GM21515 (cell line): ENCODE measurements around the gene DCC.

ENCODE experiments used
- ATAC-seq: cut with Tn5 transposase; IDR thresholded peaks from one replicate; pipeline ENCODE4 v1.9.1; 2021; ENCODE audit not compliant: unreplicated experiment

The DCC gene

GRCh38 chr18:52813635-52814416 lies 473.8 kb downstream of the DCC start:
- no peak for ATAC-seq

- no peak for ATAC-seq
These were observed 475.7 kb downstream of the DCC start for GRCh38 chr18:52815651-52816050.

- ATAC-seq = no peak
These were observed 476.1 kb downstream of the DCC start for GRCh38 chr18:52816121-52816520.

DNA sequence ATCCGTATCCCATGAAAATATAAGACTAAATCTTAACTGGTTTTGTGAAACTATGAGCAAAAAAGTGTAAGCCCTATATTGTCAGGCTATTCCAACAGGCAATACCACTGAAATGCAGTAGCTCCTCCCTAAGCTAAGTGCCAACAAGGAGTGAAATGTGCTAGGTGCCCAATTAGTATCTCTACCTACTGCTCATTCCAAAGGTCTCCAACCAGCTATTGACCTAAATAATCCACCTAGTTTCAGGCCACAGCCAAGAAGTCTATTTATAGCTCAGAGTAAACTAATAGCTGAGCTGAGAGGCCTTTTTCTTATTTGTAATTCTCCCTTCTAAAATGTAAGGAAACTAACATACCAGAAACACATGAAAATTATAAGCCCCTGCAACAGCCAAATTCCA lies 482.2 kb downstream of the DCC start:
- ATAC-seq = no peak

DNA sequence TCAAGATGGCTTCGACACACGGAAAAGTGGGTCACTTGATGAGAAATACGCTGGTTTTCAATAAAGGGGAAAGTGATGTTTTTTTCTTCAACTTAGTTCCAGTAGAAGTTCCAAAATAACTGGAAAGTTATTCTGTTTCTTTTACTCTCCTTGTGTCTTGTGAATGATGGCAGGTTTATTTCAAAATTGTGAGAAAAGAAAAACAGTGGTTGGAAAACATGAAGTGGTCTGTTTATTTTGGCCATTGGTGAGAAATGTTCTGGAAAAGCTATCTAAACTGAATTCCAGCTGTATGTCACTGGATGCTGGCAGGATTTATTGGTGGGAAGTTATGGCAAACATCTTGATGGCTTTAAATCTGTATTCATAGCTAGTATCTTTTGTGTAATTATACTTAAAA lies 484.1 kb downstream of the DCC start:
- ATAC-seq = no peak

- no peak for ATAC-seq
These were observed 487.0 kb downstream of the DCC start for GRCh38 chr18:52826994-52827393.

- ATAC-seq = no peak
These were observed 489.3 kb downstream of the DCC start for GRCh38 chr18:52829320-52829719.

DNA sequence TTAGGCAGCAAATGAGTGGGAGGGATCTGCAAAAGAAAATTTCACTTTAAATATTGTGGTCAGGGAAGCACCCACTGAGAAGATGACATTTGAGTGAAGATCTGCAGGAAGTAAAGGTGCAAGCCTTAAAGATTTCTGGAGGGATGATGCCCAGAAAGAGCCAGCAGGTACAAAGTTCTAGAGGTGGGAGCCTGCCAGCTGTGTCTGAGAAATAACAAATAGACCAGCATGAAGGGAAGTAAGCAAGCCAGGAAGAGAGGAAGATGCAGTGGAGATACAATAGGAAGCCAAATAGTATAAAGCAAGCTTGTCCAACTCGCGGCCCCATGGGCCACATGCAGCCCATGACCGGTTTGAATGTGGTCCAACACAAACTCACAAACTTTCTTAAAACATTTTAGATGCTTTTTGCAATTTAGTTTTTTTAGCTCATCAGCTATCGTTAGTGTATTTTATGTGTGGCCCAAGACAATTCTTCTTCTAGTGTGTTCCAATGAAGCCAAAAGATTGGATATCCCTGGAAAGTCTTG lies 489.9 kb downstream of the DCC start:
- ATAC-seq = no peak

GRCh38 chr18:52844323-52844722 lies 504.3 kb downstream of the DCC start:
- ATAC-seq = no peak

DNA sequence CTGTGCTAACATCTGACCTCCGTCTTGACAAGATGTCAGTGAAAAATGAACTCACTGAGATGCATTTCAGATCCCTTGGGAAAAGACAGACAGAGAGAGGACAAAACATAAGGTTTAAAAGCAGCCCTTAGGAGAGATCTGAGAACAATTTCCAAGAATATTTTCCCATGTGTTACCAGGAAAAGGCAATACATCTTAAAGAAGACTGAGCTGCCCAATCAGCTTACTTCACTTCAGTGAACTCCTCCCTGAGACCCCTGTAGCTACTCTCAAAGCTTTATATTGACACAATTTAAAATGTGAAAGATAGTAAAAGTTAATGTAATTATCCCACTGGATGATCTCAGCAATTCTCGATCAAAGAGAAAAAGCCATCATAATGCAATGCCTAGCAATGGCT lies 505.0 kb downstream of the DCC start:
- no peak for ATAC-seq

DNA sequence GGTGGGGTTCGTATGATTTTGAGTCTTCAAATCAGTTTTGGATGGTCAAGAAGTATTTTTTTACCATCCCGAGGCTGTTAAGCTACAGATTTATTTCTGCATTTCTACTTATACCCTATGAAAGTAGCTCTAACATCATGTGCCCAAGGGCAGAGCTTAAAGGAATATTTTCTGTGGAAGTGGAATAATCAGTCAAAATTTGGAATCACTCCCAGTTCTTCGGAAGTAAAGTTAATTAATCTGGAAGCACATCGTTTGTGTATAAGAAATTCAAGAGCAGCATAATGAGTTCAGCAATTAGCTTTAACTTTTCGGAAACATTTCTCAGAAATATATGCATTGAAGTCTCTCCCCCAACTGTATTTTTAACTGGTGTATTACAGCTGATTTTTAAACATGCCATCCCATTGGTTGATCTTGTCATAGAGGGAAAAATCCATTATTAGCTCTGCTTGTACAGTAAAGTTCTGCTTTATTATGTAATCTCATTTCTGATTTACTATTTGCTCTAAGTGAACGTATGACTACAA lies 510.1 kb downstream of the DCC start:
- no peak for ATAC-seq

- no peak for ATAC-seq
These were observed 521.6 kb downstream of the DCC start for GRCh38 chr18:52861558-52861957.

- ATAC-seq = no peak
These were observed 529.4 kb downstream of the DCC start for GRCh38 chr18:52869349-52869923.

DNA sequence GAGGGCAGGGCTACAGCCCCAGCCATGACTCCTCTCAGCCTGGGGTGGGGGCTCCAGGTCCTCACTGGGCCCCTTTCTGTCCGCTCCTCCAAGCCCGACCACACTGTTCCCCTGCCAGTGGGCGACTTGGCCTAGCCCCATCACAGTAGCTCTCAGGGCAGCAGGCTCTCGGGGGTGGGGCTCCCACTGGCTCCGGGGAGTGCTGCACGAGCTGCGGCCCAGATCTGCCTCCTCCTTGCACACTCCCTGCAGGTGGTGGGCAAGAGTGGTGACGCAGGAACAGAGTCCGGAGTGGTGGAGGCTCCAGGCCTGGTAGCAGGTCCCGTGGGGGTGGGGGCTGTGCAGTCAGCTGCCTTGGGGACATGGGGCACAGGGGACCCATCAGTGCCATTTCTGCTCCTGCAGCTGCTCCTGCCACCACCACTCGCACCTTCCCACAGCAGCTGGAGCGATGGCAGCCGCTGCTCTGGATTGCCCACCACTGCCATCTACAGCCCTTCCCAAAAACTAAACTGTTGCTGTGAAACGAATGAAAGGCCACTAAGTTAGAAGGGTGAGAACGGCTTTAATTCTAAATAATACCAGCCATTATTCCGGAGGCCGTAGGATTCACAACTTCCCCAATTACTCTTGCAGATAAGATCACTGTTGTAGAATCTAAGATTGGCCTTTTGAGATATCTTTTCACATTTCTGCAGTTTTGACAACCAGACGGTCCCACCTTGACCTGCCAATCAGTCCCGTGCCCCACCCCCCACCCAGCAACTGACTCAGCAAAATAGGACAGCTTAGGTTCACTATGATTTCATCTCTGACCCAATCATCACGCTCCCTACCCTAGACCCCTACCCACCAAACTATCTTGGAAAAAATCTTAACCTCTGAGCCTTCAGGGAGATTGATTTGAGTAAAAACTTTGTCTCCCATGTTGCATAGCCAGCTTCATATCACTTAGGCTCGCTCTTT lies 530.2 kb downstream of the DCC start:
- no peak for ATAC-seq

DNA sequence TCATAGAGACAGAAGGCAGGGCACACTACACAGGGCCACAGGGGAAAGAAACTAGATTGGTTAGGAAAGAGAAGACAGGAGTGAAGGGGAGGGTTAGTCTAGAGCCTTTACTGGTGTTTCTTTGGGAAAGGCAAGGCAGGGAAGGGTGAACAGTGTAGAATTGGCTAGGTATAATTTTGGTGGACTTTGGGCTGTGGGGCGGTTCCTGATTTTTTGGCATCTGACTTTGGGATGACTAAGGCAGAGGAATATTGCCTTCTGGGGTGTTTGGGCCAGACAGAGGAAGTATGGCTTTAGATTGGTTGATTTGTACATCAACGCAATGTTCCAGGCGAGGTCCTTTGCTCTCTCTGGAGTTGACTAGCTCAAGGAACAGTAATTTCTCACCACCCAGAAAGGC lies 534.8 kb downstream of the DCC start:
- ATAC-seq = no peak

DNA sequence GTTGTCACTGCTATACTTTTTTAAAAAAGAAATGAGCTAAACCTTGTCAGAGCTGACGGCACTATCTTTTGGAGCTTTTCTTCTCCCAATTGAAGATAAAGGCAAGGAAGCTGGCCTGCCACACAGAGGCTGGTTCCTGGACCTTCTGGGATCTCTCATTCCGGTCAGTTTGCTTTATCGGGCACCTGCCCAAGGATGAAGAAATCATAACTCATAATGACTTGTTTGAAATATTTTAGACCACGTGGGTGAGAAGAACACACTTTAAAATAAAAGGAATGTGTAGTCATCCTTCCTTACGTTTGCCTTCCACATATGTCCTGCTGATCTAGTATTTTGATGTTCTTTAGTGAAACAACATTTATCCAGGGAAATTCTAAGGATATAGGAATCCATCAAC lies 535.7 kb downstream of the DCC start:
- ATAC-seq = no peak

- ATAC-seq = no peak
These were observed 548.0 kb downstream of the DCC start for GRCh38 chr18:52888014-52888413.

- ATAC-seq = no peak
These were observed 554.8 kb downstream of the DCC start for GRCh38 chr18:52894801-52895200.

GRCh38 chr18:52897611-52898484 lies 557.9 kb downstream of the DCC start:
- no peak for ATAC-seq

GRCh38 chr18:52898485-52899058 lies 558.6 kb downstream of the DCC start:
- no peak for ATAC-seq
